ENCODE results near the gene NUP210L.

DNA sequence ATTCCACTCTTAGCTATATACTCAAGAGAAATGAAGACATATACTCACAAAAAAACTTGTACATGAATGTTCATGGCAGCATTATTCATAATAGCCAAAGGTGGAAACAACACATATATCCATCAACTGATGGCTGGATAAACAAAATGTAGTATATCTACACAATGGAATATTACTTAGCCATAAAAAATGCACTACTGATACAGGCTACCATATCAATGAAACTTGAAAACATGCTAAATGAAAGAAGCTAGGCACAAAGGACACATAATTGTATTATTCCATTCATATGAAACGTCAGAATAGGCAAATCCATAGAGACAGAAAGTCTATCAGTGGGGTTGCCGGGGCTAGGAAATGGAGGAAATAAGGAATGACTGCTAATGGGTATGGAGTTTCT is 67.3 kb downstream of the NUP210L start:
- TF ChIP-seq TARDBP (CRISPR knock-in tag; IDR thresholded peaks at IDR 0.05): no peak
- no peak for TF ChIP-seq FOXC1 (CRISPR knock-in tag; IDR thresholded peaks at IDR 0.05; ENCODE audit: borderline replicate concordance)
- TF ChIP-seq, protein P1, sequence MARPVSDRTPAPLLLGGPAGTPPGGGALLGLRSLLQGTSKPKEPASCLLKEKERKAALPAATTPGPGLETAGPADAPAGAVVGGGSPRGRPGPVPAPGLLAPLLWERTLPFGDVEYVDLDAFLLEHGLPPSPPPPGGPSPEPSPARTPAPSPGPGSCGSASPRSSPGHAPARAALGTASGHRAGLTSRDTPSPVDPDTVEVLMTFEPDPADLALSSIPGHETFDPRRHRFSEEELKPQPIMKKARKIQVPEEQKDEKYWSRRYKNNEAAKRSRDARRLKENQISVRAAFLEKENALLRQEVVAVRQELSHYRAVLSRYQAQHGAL (CRISPR knock-in tag; IDR thresholded peaks at IDR 0.05; ENCODE audit: not compliant biosample characterization): no peak
- TF ChIP-seq IRF2 (CRISPR knock-in tag; IDR thresholded peaks at IDR 0.05): no peak
- no peak for TF ChIP-seq POLR2G (IDR thresholded peaks at IDR 0.05; ENCODE audit: low read depth, low read length)
- TF ChIP-seq, protein P2, sequence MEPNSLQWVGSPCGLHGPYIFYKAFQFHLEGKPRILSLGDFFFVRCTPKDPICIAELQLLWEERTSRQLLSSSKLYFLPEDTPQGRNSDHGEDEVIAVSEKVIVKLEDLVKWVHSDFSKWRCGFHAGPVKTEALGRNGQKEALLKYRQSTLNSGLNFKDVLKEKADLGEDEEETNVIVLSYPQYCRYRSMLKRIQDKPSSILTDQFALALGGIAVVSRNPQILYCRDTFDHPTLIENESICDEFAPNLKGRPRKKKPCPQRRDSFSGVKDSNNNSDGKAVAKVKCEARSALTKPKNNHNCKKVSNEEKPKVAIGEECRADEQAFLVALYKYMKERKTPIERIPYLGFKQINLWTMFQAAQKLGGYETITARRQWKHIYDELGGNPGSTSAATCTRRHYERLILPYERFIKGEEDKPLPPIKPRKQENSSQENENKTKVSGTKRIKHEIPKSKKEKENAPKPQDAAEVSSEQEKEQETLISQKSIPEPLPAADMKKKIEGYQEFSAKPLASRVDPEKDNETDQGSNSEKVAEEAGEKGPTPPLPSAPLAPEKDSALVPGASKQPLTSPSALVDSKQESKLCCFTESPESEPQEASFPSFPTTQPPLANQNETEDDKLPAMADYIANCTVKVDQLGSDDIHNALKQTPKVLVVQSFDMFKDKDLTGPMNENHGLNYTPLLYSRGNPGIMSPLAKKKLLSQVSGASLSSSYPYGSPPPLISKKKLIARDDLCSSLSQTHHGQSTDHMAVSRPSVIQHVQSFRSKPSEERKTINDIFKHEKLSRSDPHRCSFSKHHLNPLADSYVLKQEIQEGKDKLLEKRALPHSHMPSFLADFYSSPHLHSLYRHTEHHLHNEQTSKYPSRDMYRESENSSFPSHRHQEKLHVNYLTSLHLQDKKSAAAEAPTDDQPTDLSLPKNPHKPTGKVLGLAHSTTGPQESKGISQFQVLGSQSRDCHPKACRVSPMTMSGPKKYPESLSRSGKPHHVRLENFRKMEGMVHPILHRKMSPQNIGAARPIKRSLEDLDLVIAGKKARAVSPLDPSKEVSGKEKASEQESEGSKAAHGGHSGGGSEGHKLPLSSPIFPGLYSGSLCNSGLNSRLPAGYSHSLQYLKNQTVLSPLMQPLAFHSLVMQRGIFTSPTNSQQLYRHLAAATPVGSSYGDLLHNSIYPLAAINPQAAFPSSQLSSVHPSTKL (CRISPR knock-in tag; IDR thresholded peaks at IDR 0.05): no peak
- TF ChIP-seq ZNF644 (CRISPR knock-in tag; IDR thresholded peaks at IDR 0.05; ENCODE audit: low read depth): no peak
- TF ChIP-seq, protein P3, sequence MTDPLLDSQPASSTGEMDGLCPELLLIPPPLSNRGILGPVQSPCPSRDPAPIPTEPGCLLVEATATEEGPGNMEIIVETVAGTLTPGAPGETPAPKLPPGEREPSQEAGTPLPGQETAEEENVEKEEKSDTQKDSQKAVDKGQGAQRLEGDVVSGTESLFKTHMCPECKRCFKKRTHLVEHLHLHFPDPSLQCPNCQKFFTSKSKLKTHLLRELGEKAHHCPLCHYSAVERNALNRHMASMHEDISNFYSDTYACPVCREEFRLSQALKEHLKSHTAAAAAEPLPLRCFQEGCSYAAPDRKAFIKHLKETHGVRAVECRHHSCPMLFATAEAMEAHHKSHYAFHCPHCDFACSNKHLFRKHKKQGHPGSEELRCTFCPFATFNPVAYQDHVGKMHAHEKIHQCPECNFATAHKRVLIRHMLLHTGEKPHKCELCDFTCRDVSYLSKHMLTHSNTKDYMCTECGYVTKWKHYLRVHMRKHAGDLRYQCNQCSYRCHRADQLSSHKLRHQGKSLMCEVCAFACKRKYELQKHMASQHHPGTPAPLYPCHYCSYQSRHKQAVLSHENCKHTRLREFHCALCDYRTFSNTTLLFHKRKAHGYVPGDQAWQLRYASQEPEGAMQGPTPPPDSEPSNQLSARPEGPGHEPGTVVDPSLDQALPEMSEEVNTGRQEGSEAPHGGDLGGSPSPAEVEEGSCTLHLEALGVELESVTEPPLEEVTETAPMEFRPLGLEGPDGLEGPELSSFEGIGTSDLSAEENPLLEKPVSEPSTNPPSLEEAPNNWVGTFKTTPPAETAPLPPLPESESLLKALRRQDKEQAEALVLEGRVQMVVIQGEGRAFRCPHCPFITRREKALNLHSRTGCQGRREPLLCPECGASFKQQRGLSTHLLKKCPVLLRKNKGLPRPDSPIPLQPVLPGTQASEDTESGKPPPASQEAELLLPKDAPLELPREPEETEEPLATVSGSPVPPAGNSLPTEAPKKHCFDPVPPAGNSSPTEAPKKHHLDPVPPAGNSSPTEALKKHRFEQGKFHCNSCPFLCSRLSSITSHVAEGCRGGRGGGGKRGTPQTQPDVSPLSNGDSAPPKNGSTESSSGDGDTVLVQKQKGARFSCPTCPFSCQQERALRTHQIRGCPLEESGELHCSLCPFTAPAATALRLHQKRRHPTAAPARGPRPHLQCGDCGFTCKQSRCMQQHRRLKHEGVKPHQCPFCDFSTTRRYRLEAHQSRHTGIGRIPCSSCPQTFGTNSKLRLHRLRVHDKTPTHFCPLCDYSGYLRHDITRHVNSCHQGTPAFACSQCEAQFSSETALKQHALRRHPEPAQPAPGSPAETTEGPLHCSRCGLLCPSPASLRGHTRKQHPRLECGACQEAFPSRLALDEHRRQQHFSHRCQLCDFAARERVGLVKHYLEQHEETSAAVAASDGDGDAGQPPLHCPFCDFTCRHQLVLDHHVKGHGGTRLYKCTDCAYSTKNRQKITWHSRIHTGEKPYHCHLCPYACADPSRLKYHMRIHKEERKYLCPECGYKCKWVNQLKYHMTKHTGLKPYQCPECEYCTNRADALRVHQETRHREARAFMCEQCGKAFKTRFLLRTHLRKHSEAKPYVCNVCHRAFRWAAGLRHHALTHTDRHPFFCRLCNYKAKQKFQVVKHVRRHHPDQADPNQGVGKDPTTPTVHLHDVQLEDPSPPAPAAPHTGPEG (CRISPR knock-in tag; IDR thresholded peaks at IDR 0.05): no peak
- TF ChIP-seq, protein P4, sequence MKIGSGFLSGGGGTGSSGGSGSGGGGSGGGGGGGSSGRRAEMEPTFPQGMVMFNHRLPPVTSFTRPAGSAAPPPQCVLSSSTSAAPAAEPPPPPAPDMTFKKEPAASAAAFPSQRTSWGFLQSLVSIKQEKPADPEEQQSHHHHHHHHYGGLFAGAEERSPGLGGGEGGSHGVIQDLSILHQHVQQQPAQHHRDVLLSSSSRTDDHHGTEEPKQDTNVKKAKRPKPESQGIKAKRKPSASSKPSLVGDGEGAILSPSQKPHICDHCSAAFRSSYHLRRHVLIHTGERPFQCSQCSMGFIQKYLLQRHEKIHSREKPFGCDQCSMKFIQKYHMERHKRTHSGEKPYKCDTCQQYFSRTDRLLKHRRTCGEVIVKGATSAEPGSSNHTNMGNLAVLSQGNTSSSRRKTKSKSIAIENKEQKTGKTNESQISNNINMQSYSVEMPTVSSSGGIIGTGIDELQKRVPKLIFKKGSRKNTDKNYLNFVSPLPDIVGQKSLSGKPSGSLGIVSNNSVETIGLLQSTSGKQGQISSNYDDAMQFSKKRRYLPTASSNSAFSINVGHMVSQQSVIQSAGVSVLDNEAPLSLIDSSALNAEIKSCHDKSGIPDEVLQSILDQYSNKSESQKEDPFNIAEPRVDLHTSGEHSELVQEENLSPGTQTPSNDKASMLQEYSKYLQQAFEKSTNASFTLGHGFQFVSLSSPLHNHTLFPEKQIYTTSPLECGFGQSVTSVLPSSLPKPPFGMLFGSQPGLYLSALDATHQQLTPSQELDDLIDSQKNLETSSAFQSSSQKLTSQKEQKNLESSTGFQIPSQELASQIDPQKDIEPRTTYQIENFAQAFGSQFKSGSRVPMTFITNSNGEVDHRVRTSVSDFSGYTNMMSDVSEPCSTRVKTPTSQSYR (CRISPR knock-in tag; IDR thresholded peaks at IDR 0.05; ENCODE audit: borderline replicate concordance): no peak
- no peak for TF ChIP-seq BRCA1 (CRISPR knock-in tag; IDR thresholded peaks at IDR 0.05)

Data from HepG2 (cell line).